NCI-H524 (cell line): ENCODE measurements around the gene UNC5C.

ENCODE experiments used
- DNase-seq, 2 experiments: peaks; one replicate each; lab custom pipeline; 2025; lab: John Stamatoyannopoulos, UW

Gene UNC5C

DNA sequence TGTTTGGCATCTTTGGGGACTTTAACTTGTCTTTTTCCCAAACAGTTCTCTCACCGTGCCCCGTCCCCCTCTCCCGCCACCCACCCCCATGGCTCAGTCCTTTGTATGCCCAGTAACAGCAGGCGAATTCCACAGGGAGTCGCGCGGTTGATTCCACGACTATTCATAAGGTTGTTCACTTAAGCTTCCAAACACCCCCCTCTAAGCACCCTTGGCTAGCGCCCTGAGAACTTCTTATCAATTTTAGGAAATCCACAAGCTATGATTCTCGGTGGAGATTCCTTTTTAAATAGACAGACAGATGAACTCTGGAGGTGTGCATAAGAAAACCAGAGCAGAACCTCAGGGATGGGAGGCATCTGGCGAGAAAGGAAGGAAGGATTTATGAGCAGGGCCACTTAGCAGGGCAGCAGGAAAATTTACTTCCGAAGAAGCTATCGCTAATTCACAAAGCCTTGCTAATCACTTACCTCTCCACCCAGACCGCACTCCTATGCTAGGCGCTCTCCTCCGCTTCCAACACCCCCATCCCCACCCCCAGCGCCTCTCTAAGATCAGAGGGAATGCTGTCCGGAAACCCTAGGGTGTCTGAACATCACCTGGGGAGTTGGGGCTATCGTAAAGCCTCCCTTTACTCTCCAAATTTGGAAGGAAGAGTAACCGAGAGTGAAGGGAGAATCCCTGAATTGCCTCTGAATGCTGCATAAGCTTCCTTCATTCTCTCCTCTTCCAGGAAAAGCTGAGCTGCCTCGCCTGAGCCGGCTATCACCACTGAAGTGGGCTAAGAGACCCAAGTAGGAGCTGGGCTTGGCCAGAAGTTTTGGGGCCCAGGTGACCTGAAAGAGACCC, 1.7 kb downstream of the UNC5C start:
- DNase-seq = peak; percentile 31 to 56

GRCh38 chr4:95546221-95546620, 2.6 kb downstream of the UNC5C start:
- no peak for DNase-seq

DNA sequence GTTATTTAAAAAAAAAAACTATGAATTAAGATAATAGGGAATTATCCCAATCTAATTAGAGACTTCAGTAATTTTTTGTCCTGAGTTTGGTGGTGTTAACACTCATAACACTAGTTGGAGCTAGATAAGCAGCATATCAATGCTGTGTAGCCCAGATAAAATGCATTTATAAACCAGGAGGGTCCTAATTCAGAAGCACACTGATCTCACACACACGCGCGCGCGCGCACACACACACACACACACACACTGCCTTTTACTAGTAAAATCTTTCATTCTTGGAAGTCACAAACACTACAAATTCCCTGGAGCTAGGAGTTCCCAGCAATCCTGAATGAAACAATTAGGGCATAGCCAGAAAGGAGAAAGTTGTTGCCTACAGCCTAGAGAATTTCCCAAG, 3.2 kb downstream of the UNC5C start:
- no peak for DNase-seq

DNA sequence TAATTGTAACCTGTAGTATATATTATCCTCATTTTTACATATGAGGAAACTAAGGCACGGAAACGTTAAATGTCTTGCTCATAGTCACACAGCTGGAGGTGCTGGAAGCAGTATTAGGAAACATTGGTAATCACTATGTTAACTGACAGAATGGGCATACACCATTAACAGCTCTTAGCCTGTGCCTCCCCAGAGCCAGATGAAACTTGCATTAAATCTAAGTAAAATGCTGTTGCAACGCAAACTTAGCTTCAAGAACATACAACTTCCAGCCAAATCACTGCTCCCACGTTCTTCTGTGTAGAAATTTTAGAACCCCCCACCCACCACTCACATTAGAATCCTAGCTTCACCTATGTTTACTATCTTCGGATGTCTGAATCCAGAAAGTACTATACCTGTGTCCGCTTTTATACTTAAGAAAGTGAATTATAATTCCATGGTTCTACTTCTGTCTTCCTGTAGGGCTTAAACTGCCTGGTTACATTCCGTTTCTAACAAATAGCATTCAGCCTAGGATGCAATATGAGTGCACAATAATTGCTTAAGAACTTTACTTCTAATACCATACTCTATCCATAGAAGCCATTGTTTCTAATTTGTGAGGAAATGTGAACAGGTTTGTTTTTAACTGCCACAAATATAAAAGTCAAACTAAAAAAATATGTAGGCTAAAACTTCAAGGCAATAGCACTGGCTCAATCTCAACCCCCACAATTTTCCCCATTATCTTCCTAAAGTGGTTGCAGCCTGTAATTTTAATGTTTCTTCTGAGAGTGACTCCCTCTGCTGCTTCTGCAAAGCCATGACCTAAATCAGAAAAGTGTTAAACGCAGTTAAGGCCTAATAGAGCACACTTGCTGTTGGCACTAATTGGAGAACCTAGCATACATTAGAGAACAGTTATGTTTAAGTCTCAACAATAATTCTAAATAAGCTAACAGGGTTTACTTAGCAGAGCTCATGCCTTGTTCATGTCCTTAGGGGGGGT, 4.4 kb downstream of the UNC5C start:
- no peak for DNase-seq

DNA sequence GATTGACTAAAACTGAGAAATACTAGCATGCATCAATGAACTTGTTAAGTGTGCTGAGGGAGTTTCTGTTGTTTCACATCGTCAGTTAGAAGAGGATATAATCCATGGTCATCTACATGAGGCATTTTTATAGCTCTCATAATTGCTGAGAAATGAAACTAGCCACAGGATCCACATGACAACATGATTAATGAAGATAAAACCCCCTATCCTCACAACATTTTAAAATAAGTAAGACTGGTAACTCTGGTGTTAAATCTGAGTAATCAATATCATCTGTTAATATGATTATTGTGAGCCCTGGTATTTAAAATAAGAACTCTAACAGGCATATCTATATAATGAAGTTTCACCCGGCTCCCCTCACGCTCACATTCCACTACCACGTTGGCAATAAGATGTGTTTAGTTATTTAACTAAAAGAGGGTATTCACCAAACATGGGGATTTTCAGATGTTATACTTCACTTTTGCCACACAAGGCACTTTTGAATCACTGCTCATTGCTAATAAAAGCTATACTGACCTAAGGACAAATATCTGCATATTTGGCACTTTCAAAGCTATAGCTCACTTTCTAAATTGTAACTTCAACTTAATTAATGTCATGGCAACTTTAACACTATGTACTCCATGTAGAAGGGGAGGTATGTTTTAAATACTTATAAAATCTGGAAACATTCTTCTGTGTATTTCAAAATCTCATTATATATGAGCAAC, 6.7 kb downstream of the UNC5C start:
- no peak for DNase-seq

- no peak for DNase-seq
These were observed 7.7 kb downstream of the UNC5C start for GRCh38 chr4:95541094-95541493.

- DNase-seq = no peak
These were observed 8.5 kb downstream of the UNC5C start for GRCh38 chr4:95540227-95540626.

DNA sequence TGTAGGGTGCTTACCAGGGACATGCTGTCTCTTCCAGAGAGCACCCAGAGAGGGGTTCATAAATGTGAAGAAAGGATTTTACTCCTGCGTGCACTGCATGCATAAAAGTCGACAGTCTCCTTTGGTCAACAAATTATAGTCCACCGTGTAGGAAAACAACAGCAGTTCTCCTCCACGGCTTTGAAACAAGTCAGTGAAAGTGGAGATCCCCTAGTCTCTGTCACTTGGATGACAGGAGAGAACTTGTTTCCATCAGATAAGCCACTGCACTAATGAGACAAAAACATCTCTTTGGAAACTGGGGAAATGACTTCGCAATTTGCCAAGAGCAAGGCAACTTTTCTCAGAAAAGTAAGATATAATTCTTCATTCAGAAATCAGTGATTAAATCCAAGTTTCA, 9.7 kb downstream of the UNC5C start:
- no peak for DNase-seq

DNA sequence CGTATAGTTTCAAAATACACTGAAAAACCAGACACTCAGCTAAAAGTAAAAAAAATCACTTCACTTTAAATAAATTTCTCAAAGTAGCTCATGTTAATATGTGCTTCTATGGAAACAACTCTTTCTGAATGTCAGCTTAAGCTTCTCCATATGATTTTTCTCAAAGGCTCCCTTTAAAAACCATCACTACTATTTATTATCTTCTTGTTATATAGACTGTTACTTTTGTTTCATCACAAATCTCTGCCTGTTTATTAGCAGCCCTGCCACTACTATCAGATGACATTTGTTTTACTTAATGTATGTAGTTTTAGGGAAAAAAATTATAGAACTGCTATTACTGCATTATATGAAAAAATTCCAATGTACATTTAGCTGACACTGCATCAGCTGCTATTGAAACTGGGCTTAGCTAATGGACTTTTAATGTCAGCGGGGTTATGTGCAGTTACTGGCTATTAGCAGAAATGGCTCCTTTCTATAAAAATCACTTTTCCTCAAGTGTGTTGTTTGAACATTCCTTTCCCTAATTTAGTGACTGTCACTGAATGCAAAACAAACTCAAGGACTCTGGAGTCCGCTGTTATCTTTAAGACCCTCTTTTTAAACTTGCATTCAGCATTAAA, 10.8 kb downstream of the UNC5C start:
- DNase-seq = no peak

DNA sequence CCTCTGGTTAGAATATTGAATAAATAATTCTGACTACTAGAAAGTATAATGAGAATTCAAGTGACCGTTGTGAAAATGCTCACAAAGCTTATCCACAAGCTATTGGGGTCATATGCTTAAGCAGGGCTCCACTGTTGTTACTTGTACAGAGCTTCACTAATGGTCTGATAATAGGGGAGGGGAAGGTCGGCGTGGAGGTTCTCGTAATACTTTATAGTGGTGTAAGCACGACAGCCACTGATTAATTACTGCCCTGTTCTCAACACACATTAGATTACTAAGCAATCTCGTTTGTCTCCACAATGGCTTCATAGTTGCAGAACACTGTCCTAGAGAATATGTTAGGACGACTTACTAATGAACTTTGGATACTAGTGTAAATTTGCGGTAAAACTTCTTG, 11.6 kb downstream of the UNC5C start:
- no peak for DNase-seq

GRCh38 chr4:95536650-95537049, 12.1 kb downstream of the UNC5C start:
- no peak for DNase-seq

DNA sequence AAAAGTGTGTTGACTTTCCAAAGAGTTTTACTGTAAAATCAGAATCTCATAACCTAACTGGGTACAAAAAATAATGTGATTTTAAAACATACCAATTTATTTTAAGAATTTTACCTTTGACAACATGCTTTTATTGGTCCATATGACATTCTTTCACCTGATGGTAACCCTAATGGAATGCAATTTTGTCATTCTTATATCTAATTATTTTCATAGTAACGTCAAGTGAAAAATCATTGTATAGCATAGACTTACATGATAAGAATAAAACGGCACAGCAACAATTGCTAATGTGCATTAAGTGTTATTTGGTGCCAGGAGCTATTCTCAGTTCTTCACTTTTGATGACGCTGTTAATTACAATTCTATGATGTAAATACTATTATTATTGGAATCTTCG, 13.6 kb downstream of the UNC5C start:
- DNase-seq = no peak

- no peak for DNase-seq
These were observed 14.7 kb downstream of the UNC5C start for GRCh38 chr4:95534032-95534431.

GRCh38 chr4:95533254-95533653, 15.5 kb downstream of the UNC5C start:
- no peak for DNase-seq

- no peak for DNase-seq
These were observed 16.5 kb downstream of the UNC5C start for GRCh38 chr4:95532305-95532704.

GRCh38 chr4:95531141-95531540, 17.6 kb downstream of the UNC5C start:
- no peak for DNase-seq

DNA sequence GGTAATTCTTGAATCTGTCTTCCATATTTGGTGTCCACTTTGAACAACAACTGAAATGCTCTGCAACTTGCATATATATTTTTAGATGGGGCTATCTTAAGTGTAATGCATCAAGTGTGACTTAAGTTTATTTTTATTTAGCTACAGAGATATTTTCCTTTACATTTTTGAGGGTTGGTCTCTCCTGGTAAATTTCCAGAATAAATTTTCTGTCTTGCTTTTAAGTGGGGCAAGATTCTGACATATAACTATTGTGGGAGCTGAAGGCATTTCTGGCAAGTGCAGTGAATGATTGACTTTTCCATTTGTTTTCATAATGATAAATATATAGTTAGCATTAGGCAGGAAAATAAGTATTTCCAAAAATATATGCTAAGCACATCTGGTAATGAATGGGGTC, 18.8 kb downstream of the UNC5C start:
- DNase-seq = no peak

DNA sequence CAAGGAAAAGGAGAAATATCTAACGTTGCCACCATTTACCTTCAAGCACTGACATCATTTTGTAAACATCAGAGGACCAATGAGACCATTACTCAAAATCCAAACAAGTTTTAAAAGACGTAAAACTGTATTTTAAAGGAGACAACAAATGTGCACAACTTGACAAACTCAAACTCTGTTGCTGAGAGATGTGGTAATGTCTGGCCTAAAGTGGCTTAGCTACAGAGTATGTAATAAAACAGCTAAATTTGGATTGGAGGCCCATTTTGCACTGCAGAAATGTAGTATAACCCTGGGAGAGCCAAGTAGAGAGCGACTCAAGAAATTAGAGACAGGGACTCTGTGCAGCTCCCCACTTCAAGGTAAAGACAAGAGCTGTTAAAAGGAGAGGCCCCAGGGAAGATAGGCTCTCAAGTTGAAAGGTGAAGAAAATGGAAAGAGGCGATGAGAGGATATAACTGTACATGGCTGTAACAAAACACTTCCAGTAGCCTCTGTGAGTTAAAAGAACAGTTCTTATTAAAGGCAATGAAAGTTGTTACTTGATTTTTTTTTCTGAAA, 20.3 kb downstream of the UNC5C start:
- DNase-seq = no peak

DNA sequence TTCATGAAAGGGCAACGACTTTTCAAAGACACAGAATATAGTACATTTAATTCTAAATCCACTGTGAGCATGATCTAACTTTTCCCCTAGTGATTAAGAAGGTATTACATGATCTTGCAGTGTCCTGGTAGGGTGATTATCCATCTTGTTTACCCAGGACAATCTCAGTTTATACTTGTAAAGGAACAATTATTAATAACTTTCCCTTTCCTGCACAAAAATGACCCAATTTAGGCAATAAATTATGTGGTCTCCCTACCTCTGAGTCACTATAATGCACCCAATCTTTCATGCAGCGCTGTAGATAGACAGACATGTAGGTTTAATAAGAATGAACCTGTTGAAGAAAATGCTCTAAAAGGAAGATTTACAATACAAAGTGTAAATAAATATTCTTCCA, 22.7 kb downstream of the UNC5C start:
- no peak for DNase-seq

DNA sequence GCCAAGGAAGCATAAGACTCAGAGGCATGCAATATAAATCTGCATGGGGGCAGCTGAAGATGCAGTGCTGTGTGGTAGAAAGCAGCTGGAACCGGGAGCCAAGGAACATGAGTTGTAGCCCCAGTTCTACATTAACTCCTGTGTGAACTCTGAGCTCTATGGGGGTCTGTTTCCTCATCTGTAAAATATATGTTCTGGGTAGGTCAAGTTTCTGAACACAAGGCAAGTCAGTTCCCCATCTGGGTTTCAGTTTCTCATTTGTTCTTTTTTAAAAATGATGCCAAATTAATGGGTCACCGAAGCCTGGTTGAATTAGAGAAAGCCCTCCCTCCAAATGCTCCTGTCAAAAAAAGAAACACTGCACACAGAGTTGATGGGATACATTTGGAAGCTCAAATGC, 24.0 kb downstream of the UNC5C start:
- no peak for DNase-seq

DNA sequence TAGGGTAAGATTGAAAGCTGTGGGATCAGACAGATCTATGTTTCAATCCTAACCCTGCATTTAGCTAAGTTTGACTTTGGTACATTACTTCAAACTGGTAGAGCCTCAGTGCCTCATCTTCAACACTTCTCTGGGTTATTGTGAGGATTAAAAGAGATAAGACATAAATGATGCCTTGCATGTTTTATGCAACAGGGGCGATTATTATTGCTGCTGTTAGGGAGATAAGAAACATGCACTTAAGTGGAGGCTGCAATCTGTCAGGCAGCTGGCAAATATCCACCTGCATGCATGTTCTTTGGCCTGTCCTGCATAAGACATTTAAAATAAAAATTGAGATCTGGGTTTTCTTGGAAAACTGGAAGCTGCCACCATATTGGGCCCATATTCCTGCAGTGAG, 24.6 kb downstream of the UNC5C start:
- peak in 1 of 2 experiments; percentile 23 for DNase-seq
